Endometrial microvascular endothelial cells (primary cell): ENCODE measurements around the gene FSTL5. TPM values are rescaled to one million over a fixed set of nuclear protein-coding genes. Genes with fewer than 3 reads are reported as not detected.

Experiments used
- in situ Hi-C: cut with HindIII; loops from 2 replicates; pipeline ENCODE4 v1.10.0; 2017; ENCODE audit warnings: low sequenced_read_pairs, low pct_unique_long_range_greater_than_20kb; ENCODE audit errors: inconsistent ontology term
- total RNA-seq: library from RNA; depleted of rRNA; stranded (reverse); fragments of >200 nt; gene quantifications from one replicate; pipeline ENCODE4 v1.2.3, GENCODE V29; 2015; ENCODE audit errors: inconsistent ontology term

The FSTL5 gene
- total RNA-seq, 1 donor from 2014 or later, result 0.93 TPM

GRCh38 chr4:161656594-161656993, 507.2 kb downstream of the FSTL5 start:
- in situ Hi-C loops, result no loop called here

GRCh38 chr4:161655148-161655547, 508.7 kb downstream of the FSTL5 start:
- in situ Hi-C loops, result no loop called here

GRCh38 chr4:161653697-161654096, 510.1 kb downstream of the FSTL5 start:
- in situ Hi-C loops, result no loop called here

- in situ Hi-C loops, result no loop called here
Measured at GRCh38 chr4:161651586-161651985, 512.2 kb downstream of the FSTL5 start.

- in situ Hi-C loops, result no loop called here
Measured at GRCh38 chr4:161650812-161651211, 513.0 kb downstream of the FSTL5 start.

- in situ Hi-C loops, result no loop called here
Measured at GRCh38 chr4:161647757-161648156, 516.0 kb downstream of the FSTL5 start.

GRCh38 chr4:161642708-161643107, 521.1 kb downstream of the FSTL5 start:
- in situ Hi-C loops, result no loop called here

GRCh38 chr4:161629694-161630441, 533.9 kb downstream of the FSTL5 start:
- in situ Hi-C loops, result no loop called here

GRCh38 chr4:161604516-161605300, 559.1 kb downstream of the FSTL5 start:
- in situ Hi-C loops, result no loop called here

- in situ Hi-C loops, result no loop called here
Measured at GRCh38 chr4:161601011-161601410, 562.8 kb downstream of the FSTL5 start.

- in situ Hi-C loops, result no loop called here
Measured at GRCh38 chr4:161595230-161595771, 568.5 kb downstream of the FSTL5 start.

- in situ Hi-C loops, result no loop called here
Measured at GRCh38 chr4:161585011-161585410, 578.8 kb downstream of the FSTL5 start.

- in situ Hi-C loops, result no loop called here
Measured at GRCh38 chr4:161583549-161583948, 580.3 kb downstream of the FSTL5 start.

- in situ Hi-C loops, result no loop called here
Measured at GRCh38 chr4:161581262-161582230, 582.3 kb downstream of the FSTL5 start.

GRCh38 chr4:161577579-161578301, 586.1 kb downstream of the FSTL5 start:
- in situ Hi-C loops, result no loop called here

GRCh38 chr4:161573836-161574235, 590.0 kb downstream of the FSTL5 start:
- in situ Hi-C loops, result no loop called here

- in situ Hi-C loops, result no loop called here
Measured at GRCh38 chr4:161564230-161564834, 599.5 kb downstream of the FSTL5 start.
